ENCODE measurements around the gene NRXN2.

DNA sequence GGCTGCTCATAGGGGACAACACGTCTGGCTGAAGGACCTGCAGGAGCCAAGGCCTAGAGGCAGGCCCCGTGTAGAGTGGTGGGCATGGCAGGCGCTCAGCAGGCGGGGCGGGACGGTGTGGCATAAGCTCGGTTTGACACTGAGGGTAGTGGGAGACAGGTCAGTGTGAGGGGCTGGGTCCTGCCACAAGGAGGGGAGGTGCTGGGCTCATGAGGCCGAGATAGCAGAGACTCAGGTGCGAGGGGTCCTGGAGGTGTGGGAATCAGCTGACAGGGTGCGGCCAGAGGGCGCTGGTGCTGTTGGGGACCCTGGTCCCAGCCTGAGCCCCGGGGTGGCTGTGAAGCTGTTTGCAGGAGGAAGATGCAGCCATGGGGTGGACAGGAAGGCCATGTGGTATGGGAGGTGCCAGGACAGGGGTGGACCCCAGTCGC is 125.3 kb downstream of the NRXN2 start:
- TF ChIP-seq, protein P1, sequence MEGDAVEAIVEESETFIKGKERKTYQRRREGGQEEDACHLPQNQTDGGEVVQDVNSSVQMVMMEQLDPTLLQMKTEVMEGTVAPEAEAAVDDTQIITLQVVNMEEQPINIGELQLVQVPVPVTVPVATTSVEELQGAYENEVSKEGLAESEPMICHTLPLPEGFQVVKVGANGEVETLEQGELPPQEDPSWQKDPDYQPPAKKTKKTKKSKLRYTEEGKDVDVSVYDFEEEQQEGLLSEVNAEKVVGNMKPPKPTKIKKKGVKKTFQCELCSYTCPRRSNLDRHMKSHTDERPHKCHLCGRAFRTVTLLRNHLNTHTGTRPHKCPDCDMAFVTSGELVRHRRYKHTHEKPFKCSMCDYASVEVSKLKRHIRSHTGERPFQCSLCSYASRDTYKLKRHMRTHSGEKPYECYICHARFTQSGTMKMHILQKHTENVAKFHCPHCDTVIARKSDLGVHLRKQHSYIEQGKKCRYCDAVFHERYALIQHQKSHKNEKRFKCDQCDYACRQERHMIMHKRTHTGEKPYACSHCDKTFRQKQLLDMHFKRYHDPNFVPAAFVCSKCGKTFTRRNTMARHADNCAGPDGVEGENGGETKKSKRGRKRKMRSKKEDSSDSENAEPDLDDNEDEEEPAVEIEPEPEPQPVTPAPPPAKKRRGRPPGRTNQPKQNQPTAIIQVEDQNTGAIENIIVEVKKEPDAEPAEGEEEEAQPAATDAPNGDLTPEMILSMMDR (IDR thresholded peaks at IDR 0.05; ENCODE audit: insufficient read depth, low read depth, low read length) = no peak
- no peak for TF ChIP-seq EZH2 (IDR thresholded peaks at IDR 0.05; ENCODE audit: insufficient read depth, low read length)

All from astrocyte (in vitro differentiated cells and primary cell).